ENCODE measurements around the gene CD200R1L. TPM values are rescaled to one million over a fixed set of nuclear protein-coding genes. Genes with fewer than 3 reads are reported as not detected.

Gene CD200R1L
- total and polyA plus RNA-seq, 9 of the 15 experiments (the other 6 are each of a cell fraction or from before 2014, with no cell fraction given) = not detected

DNA sequence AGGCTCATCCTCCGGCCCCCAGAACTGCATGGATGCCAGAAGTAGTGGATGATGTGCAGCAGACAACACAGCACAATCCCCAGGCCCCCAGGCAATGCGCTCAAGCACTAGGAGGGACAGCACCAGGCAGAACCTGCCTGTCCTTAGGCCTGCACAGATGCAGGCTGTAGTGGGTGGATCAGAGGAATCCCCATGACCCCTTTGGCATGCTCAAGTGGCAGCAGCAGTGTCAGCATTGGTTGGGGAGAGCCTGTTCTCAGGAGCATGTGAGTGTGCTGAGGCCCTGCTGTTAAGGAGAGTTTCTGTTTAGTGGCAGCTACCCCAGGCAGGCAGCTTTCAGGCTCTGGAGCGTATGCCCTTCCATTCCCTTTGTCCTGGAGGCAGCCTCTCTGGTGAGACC, 25.1 kb upstream of the CD200R1L start:
- in situ Hi-C loops (cut with MboI) = no loop called here
- POLR2A ChIA-PET = no interaction called here
- no peak overlapping the region for H3K4me2 ChIP-seq (ENCODE audit: insufficient read depth, low read length)
- no peak overlapping the region for H3K27ac ChIP-seq (ENCODE audit: extremely low read depth, low read depth, low read length)
- DNase-seq (ENCODE audit: extremely low read depth in 1 of 4, low spot score in 3 of 4) (no peak), FAIRE-seq (no peak), ATAC-seq (no peak)
- CTCF ChIA-PET (ENCODE audit: low intra/inter-chr PET ratio) = no interaction called here
- no peak overlapping the region for H2AFZ ChIP-seq (ENCODE audit: low read depth, low read length)
- no peaks in the 10 kb centered on the region for H3K9me1 ChIP-seq (ENCODE audit: control insufficient read depth, insufficient read depth, low read length)
- no peaks in the 10 kb centered on the region for H3K36me3 ChIP-seq (ENCODE audit: control insufficient read depth, insufficient read depth, low read length)
- TF ChIP-seq ZNF347 (CRISPR knock-in tag; IDR thresholded peaks at IDR 0.05; ENCODE audit: low read depth) (no peak), BMI1 (IDR thresholded peaks at IDR 0.05; ENCODE audit: low read length) (no peak), DACH1 (IDR thresholded peaks at IDR 0.05; ENCODE audit: partially characterized antibody) (no peak), SRSF3 (IDR thresholded peaks at IDR 0.05; ENCODE audit: insufficient read depth, low read length) (no peak), ZNF165 (CRISPR knock-in tag; IDR thresholded peaks at IDR 0.05; ENCODE audit: borderline replicate concordance) (no peak), ZNF436 (CRISPR knock-in tag; IDR thresholded peaks at IDR 0.05) (no peak), MYNN (IDR thresholded peaks at IDR 0.05) (no peak), MYNN (CRISPR knock-in tag; IDR thresholded peaks at IDR 0.05) (no peak), MTA2 (IDR thresholded peaks at IDR 0.05; ENCODE audit: low read depth) (no peak), KDM5B (IDR thresholded peaks at IDR 0.05; ENCODE audit: insufficient replicate concordance, low read depth, low read length) (no peak), BCL6 (CRISPR knock-in tag; IDR thresholded peaks at IDR 0.05) (no peak), SMAD1 (IDR thresholded peaks at IDR 0.05; ENCODE audit: low read depth, low read length, partially characterized antibody) (no peak), DMBX1 (CRISPR knock-in tag; IDR thresholded peaks at IDR 0.05; ENCODE audit: borderline replicate concordance) (no peak), ZNF175 (CRISPR knock-in tag; IDR thresholded peaks at IDR 0.05; ENCODE audit: low read depth) (no peak), HNRNPH1 (optimal IDR thresholded peaks at IDR 0.05; ENCODE audit: low read depth, low read length) (no peak), HMG20A (CRISPR knock-in tag; conservative IDR thresholded peaks at IDR 0.05) (no peak)
- TF ChIP-seq, protein P1, sequence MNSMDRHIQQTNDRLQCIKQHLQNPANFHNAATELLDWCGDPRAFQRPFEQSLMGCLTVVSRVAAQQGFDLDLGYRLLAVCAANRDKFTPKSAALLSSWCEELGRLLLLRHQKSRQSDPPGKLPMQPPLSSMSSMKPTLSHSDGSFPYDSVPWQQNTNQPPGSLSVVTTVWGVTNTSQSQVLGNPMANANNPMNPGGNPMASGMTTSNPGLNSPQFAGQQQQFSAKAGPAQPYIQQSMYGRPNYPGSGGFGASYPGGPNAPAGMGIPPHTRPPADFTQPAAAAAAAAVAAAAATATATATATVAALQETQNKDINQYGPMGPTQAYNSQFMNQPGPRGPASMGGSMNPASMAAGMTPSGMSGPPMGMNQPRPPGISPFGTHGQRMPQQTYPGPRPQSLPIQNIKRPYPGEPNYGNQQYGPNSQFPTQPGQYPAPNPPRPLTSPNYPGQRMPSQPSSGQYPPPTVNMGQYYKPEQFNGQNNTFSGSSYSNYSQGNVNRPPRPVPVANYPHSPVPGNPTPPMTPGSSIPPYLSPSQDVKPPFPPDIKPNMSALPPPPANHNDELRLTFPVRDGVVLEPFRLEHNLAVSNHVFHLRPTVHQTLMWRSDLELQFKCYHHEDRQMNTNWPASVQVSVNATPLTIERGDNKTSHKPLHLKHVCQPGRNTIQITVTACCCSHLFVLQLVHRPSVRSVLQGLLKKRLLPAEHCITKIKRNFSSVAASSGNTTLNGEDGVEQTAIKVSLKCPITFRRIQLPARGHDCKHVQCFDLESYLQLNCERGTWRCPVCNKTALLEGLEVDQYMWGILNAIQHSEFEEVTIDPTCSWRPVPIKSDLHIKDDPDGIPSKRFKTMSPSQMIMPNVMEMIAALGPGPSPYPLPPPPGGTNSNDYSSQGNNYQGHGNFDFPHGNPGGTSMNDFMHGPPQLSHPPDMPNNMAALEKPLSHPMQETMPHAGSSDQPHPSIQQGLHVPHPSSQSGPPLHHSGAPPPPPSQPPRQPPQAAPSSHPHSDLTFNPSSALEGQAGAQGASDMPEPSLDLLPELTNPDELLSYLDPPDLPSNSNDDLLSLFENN (IDR thresholded peaks at IDR 0.05; ENCODE audit: low read depth in 2 of 2, low read length in 2 of 2) = no peak
- no peaks in the 10 kb centered on the region for H3K27me3 ChIP-seq (ENCODE audit: control insufficient read depth in 2 of 2, insufficient read depth in 2 of 2, low read length in 2 of 2)
- no TSS peak for BruUV-seq (replicated peaks)
- WGBS (ENCODE audit: insufficient coverage, low coverage, missing lambda C conversion rate) = 35% methylated on average over 3 of the region's 3 CpGs
- H3K9me3 ChIP-seq (replicated peaks; ENCODE audit: control insufficient read depth, insufficient read depth, low read depth, low read length) = 0 out of 2 replicates have a peak, but pooled peaks cover 1% of the 10 kb centered on the region
- H3K79me2 ChIP-seq (ENCODE audit: control insufficient read depth, insufficient read depth, low read length) = no peaks in the 10 kb centered on the region
- H4K20me1 ChIP-seq (replicated peaks; ENCODE audit: control insufficient read depth, insufficient read depth, low read length) = no peaks in the 10 kb centered on the region
- H3K4me1 ChIP-seq (replicated peaks in 1 of 2; ENCODE audit: control insufficient read depth in 2 of 2, insufficient read depth in 2 of 2, low read length in 2 of 2) = no peaks in the 10 kb centered on the region
- no peak overlapping the region for H3K9ac ChIP-seq (ENCODE audit: insufficient read depth in 1 of 2, low read depth in 2 of 2, low read length in 2 of 2)
- no peak overlapping the region for H3K4me3 ChIP-seq
- intact Hi-C loops (cut with micrococcal nuclease) = no loop called here
